Ovary (tissue), 3 donors: ENCODE measurements around the gene PAGR1.

ENCODE experiments used
- CTCF ChIP-seq, 3 donors: fragments of 450-650 bp in 2 of 3; fragments of 200-600 bp in 1 of 3; IDR thresholded peaks; one replicate each; pipeline versions ENCODE4 v1.5.1 to v1.8.0; 2016 to 2022; ENCODE audit warnings: antibody characterized with exemption in 3 of 3, mild to moderate bottlenecking in 1 of 3
- POLR2A ChIP-seq: fragments of 450-650 bp; IDR thresholded peaks from one replicate; pipeline ENCODE4 v1.6.1; 2017; ENCODE audit warnings: antibody characterized with exemption, mild to moderate bottlenecking, moderate library complexity
- donor health status: DM: no; HTN: no; CAD: no.

- TF ChIP-seq CTCF (IDR thresholded peaks at IDR 0.05) (no peak), POLR2A (no peak)
Observed at GRCh38 chr16:29831490-29831889, 15.5 kb downstream of the PAGR1 start.
